GM12878 (cell line): Measurements from ENCODE around the gene MCC. TPM values are rescaled to one million over a fixed set of nuclear protein-coding genes. Genes with fewer than 3 reads are reported as not detected.
A peak's percentile ranks its signal among the peaks of the same experiment; 100 is the strongest.

ENCODE experiments used
- ATF2 ChIP-seq: IDR thresholded peaks from 2 replicates; pipeline ENCODE4 v1.6.1; 2012; ENCODE audit warnings: low read length, inconsistent platforms
- ATF7 ChIP-seq: fragments of 450-650 bp; IDR thresholded peaks from 2 replicates; pipeline ENCODE4 v1.6.1; 2016; ENCODE audit warnings: low read depth, mild to moderate bottlenecking
- CHD4 ChIP-seq: fragments of 200-600 bp; sonication (generic); IDR thresholded peaks from 2 replicates; pipeline ENCODE4 v1.6.1; 2016; ENCODE audit warnings: mild to moderate bottlenecking
- FOXM1 ChIP-seq: IDR thresholded peaks from 2 replicates; pipeline ENCODE4 v1.6.1; 2012; ENCODE audit warnings: low read depth, mild to moderate bottlenecking, inconsistent platforms, low read length, moderate library complexity
- MAX ChIP-seq: IDR thresholded peaks from 2 replicates; pipeline ENCODE4 v1.6.1; 2012; ENCODE audit warnings: low read depth, low read length, improper control_type of control experiment
- MEF2B ChIP-seq: fragments of 450-650 bp; IDR thresholded peaks from 2 replicates; pipeline ENCODE4 v1.6.1; 2018; ENCODE audit warnings: mild to moderate bottlenecking, moderate library complexity; ENCODE audit not compliant: partially characterized antibody, poor library complexity, severe bottlenecking
- PAX8 ChIP-seq: fragments of 450-650 bp; IDR thresholded peaks from 2 replicates; pipeline ENCODE4 v1.6.1; 2017; ENCODE audit warnings: mild to moderate bottlenecking, moderate library complexity
- PKNOX1 ChIP-seq: fragments of 450-650 bp; IDR thresholded peaks from 2 replicates; pipeline ENCODE4 v1.6.1; 2016; ENCODE audit warnings: mild to moderate bottlenecking
- TCF3 ChIP-seq: IDR thresholded peaks from 2 replicates; pipeline ENCODE4 v1.6.1; 2012; ENCODE audit warnings: low read depth, mild to moderate bottlenecking, low read length, borderline replicate concordance; ENCODE audit not compliant: insufficient read depth
- USF1 ChIP-seq: IDR thresholded peaks from 2 replicates; pipeline ENCODE4 v1.6.1; 2011; ENCODE audit warnings: borderline replicate concordance, low read depth, mild to moderate bottlenecking, moderate library complexity, mixed read lengths, low read length; ENCODE audit not compliant: insufficient read depth; ENCODE audit errors: extremely low read length
- polyA plus RNA-seq, 11 experiments: library from polyadenylated mRNA; depleted of rRNA in 4 of 11; unstranded in 6 of 11; stranded (reverse) in 5 of 11; fragments of >200 nt; fragmentation: Nextera tagmentation in 4 of 11; fragmentation: Illumina TruSeq in 1 of 11; extraction: Ambion mirVana in 4 of 11; extraction: Trizol in 1 of 11; gene quantifications; 1 replicate in 1 of 11; 2 replicates in 10 of 11; pipeline versions ENCODE4 v1.2.1 to v1.2.3, GENCODE V29; 2011 to 2016; ENCODE audit warnings: inconsistent platforms in 2 of 11, missing spikeins in 2 of 11, low read depth in 1 of 11
- total RNA-seq, 4 experiments: library from RNA; depleted of rRNA in 3 of 4; stranded (reverse); fragments of >200 nt in 3 of 4; fragmentation: Illumina TruSeq in 1 of 4; extraction: Trizol in 1 of 4; gene quantifications; 2 replicates each; pipeline versions ENCODE4 v1.2.1 to v1.2.3, GENCODE V29; 2013 to 2021

Gene MCC
- total and polyA plus RNA-seq, 10 of the 15 experiments (the other 5 are each of a cell fraction or from before 2014, with no cell fraction given) = 0.03 to 0.86 (median 0.16) TPM

- TF ChIP-seq PAX8 = no peak
- no peak for TF ChIP-seq TCF3
- no peak for TF ChIP-seq USF1
- 0 out of 2 replicates have a peak, but pooled peaks have one; percentile 51 for TF ChIP-seq ATF2
- TF ChIP-seq FOXM1 = no peak
- TF ChIP-seq PKNOX1 = no peak
- TF ChIP-seq CHD4 = no peak
- TF ChIP-seq MEF2B = no peak
- TF ChIP-seq MAX = no peak
- TF ChIP-seq ATF7 = peak; percentile 93
These were observed 509.4 kb downstream of the MCC start (continued) for GRCh38 chr5:112978836-112979235.
